Vagina (tissue), 2 donors: ENCODE data around the gene CD6.

ENCODE experiments used
- POLR2A ChIP-seq, 2 donors: fragments of 450-650 bp; IDR thresholded peaks; one replicate each; pipeline ENCODE4 v1.6.1; 2017; ENCODE audit warnings: antibody characterized with exemption in 2 of 2, mild to moderate bottlenecking in 2 of 2, moderate library complexity in 2 of 2
- POLR2AphosphoS5 ChIP-seq, 2 donors: sonication (generic); formaldehyde crosslinking; IDR thresholded peaks; one replicate each; pipeline ENCODE4 v1.9.0; 2017; ENCODE audit warnings: antibody characterized with exemption in 2 of 2, mild to moderate bottlenecking in 2 of 2, low read depth in 1 of 2; ENCODE audit not compliant: insufficient read depth in 1 of 2
- TF ChIP-seq, protein P1 (sequence below), 3 experiments: fragments of 450-650 bp in 2 of 3; fragments of 200-600 bp in 1 of 3; sonication (generic) in 1 of 3; IDR thresholded peaks; one replicate each; pipeline ENCODE4 v1.5.1; 2017 to 2019; ENCODE audit warnings: antibody characterized with exemption in 3 of 3, mild to moderate bottlenecking in 2 of 3, moderate library complexity in 2 of 3

DNA sequence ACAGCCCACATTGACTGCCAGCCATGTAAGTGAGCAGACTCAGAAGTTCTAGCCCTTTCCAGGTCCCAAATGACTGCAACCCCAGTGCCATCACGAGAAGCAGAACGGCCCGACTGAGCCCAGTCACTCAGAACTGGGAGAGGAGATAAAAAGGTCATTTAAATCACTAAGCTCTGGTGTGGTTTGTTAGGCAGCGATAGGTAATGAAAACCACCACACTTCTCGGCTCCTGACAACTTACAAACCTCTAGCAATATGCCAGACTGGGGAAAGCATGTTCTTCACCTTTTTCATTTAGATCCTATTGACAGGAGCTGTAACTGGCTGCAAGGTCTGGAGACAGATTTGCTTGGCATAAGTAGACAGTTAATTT lies 26.2 kb upstream of the CD6 start:
- TF ChIP-seq, protein P1, sequence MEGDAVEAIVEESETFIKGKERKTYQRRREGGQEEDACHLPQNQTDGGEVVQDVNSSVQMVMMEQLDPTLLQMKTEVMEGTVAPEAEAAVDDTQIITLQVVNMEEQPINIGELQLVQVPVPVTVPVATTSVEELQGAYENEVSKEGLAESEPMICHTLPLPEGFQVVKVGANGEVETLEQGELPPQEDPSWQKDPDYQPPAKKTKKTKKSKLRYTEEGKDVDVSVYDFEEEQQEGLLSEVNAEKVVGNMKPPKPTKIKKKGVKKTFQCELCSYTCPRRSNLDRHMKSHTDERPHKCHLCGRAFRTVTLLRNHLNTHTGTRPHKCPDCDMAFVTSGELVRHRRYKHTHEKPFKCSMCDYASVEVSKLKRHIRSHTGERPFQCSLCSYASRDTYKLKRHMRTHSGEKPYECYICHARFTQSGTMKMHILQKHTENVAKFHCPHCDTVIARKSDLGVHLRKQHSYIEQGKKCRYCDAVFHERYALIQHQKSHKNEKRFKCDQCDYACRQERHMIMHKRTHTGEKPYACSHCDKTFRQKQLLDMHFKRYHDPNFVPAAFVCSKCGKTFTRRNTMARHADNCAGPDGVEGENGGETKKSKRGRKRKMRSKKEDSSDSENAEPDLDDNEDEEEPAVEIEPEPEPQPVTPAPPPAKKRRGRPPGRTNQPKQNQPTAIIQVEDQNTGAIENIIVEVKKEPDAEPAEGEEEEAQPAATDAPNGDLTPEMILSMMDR (IDR thresholded peaks at IDR 0.05) = no peak
- TF ChIP-seq POLR2A (IDR thresholded peaks at IDR 0.05) = no peak
- no peak for TF ChIP-seq POLR2AphosphoS5 (IDR thresholded peaks at IDR 0.05; ENCODE audit: insufficient read depth in 1 of 2, low read depth in 1 of 2)
